HCT116 (cell line): ENCODE results near the gene TNFRSF21. TPM values are rescaled to one million over a fixed set of nuclear protein-coding genes. Genes with fewer than 3 reads are reported as not detected.

Experiments
- ATAC-seq: fragments of 200-7000 bp; cut with Tn5 transposase; 2 replicates; pipeline ENCODE4 v1.9.1; 2020; ENCODE audit warnings: mild to moderate bottlenecking, moderate library complexity
- BruUV-seq: library from RNA; stranded (reverse); fragments of 400-500 nt; replicated peaks from 2 replicates; lab custom pipeline; 2021; lab: Mats Ljungman, UMichigan
- CTCF ChIA-PET: fragments of 300-600 bp; sonication (Branson Sonifier 250); formaldehyde crosslinking; loops from one replicate; lab custom pipeline; 2021; ENCODE audit warnings: antibody characterized with exemption; lab: Charles Lee
- POLR2A ChIA-PET: fragments of 300-600, 350-600 bp; sonication (Branson Sonifier 250); formaldehyde crosslinking; loops from one replicate; lab custom pipeline; 2021; ENCODE audit warnings: antibody characterized with exemption; lab: Charles Lee
- RAD21 ChIA-PET, 2 experiments: fragments of 300-600 bp; sonication (Branson Sonifier 250); formaldehyde crosslinking; loops; one replicate each; lab custom pipeline; 2023; ENCODE audit warnings: low total read pairs in 2 of 2; ENCODE audit not compliant: uncharacterized antibody in 2 of 2, unreplicated experiment in 2 of 2, low non-redundant PET in 1 of 2; lab: Charles Lee
- DNase-seq: peaks from one replicate; pipeline ENCODE4 v3.0.0-alpha.2; 2010; ENCODE audit warnings: low read depth, low spot score
- H2AFZ ChIP-seq: fragments of 200-600 bp; shearing (Covaris generic), sonication (generic); 2 replicates; pipeline ENCODE4 v1.6.1; 2017; ENCODE audit warnings: low read depth, mixed run types, mixed read lengths, antibody characterized with exemption, low read length; ENCODE audit not compliant: poor library complexity, severe bottlenecking
- H3K27ac ChIP-seq: 2 replicates; pipeline ENCODE4 v1.5.1; 2012; ENCODE audit warnings: low read depth, low read length
- H3K27me3 ChIP-seq: fragments of 200-600 bp; sonication (generic); 2 replicates; pipeline ENCODE4 v1.6.1; 2016; ENCODE audit warnings: mixed run types, low read length, mixed read lengths; ENCODE audit not compliant: insufficient read depth
- H3K36me3 ChIP-seq, 2 experiments: fragments of 200-500 bp in 1 of 2; fragments of 200-600 bp in 1 of 2; sonication (Bioruptor generic) in 1 of 2; sonication (generic) in 1 of 2; 2 replicates each; pipeline versions ENCODE4 v1.5.1 to v1.6.1; 2014 to 2016; ENCODE audit warnings: low read length in 2 of 2, inconsistent platforms in 1 of 2, mixed read lengths in 1 of 2, mixed run types in 1 of 2; ENCODE audit not compliant: insufficient read depth in 2 of 2, control insufficient read depth in 1 of 2
- H3K4me1 ChIP-seq, 2 experiments: fragments of 200-600 bp in 1 of 2; sonication (generic) in 1 of 2; 2 replicates each; pipeline versions ENCODE4 v1.5.1 to v1.6.1; 2012 to 2017; ENCODE audit warnings: low read length in 2 of 2, inconsistent platforms in 1 of 2, mild to moderate bottlenecking in 1 of 2, mixed read lengths in 1 of 2, mixed run types in 1 of 2, moderate library complexity in 1 of 2; ENCODE audit not compliant: insufficient read depth in 2 of 2, control insufficient read depth in 1 of 2
- H3K4me2 ChIP-seq: fragments of 200-600 bp; sonication (generic); 2 replicates; pipeline ENCODE4 v1.6.1; 2017; ENCODE audit warnings: mixed run types, low read length, mixed read lengths
- H3K4me3 ChIP-seq, 2 experiments: fragments of 200-600 bp in 1 of 2; sonication (generic) in 1 of 2; replicated peaks in 1 of 2; 2 replicates each; pipeline ENCODE4 v1.5.1; 2011 to 2016; ENCODE audit warnings: low read length in 2 of 2, control low read depth in 1 of 2, low read depth in 1 of 2, mild to moderate bottlenecking in 1 of 2, mixed read lengths in 1 of 2, mixed run types in 1 of 2
- H3K79me2 ChIP-seq: fragments of 200-600 bp; sonication (generic); 2 replicates; pipeline ENCODE4 v1.6.1; 2017; ENCODE audit warnings: mild to moderate bottlenecking, mixed run types, low read length, moderate library complexity, mixed read lengths; ENCODE audit not compliant: insufficient read depth
- H3K9ac ChIP-seq: fragments of 200-600 bp; sonication (generic); 2 replicates; pipeline ENCODE4 v1.6.1; 2016; ENCODE audit warnings: low read length, mixed read lengths
- H3K9me2 ChIP-seq: fragments of 200-600 bp; sonication (generic), shearing (Covaris generic); 2 replicates; pipeline ENCODE4 v1.6.1; 2017; ENCODE audit warnings: mixed run types, mild to moderate bottlenecking, moderate library complexity; ENCODE audit not compliant: insufficient read depth
- H3K9me3 ChIP-seq, 2 experiments: fragments of 200-500 bp in 1 of 2; fragments of 200-600 bp in 1 of 2; sonication (Bioruptor generic) in 1 of 2; sonication (generic) in 1 of 2; 2 replicates each; pipeline ENCODE4 v1.6.1; 2014 to 2017; ENCODE audit warnings: low read length in 2 of 2, mixed read lengths in 2 of 2, inconsistent platforms in 1 of 2, low read depth in 1 of 2, mild to moderate bottlenecking in 1 of 2, mixed run types in 1 of 2, moderate library complexity in 1 of 2; ENCODE audit not compliant: control insufficient read depth in 1 of 2, insufficient read depth in 1 of 2
- H4K20me1 ChIP-seq: fragments of 200-600 bp; sonication (generic), shearing (Covaris generic); 2 replicates; pipeline ENCODE4 v1.6.1; 2017; ENCODE audit warnings: mixed run types, mild to moderate bottlenecking, moderate library complexity; ENCODE audit not compliant: insufficient read depth
- ATF3 ChIP-seq: IDR thresholded peaks from 2 replicates; pipeline ENCODE4 v1.6.1; 2012
- CTCF ChIP-seq, 3 experiments: fragments of 200-600 bp in 1 of 3; sonication (generic) in 1 of 3; IDR thresholded peaks in 2 of 3; conservative IDR thresholded peaks in 1 of 3; 2 replicates each; pipeline ENCODE4 v1.5.1; 2012 to 2017; ENCODE audit warnings: low read depth in 2 of 3, low read length in 2 of 3, antibody characterized with exemption in 1 of 3, borderline replicate concordance in 1 of 3, control low read depth in 1 of 3, mild to moderate bottlenecking in 1 of 3, mixed read lengths in 1 of 3, mixed run types in 1 of 3, moderate library complexity in 1 of 3; ENCODE audit not compliant: insufficient read depth in 1 of 3
- EGR1 ChIP-seq: IDR thresholded peaks from 2 replicates; pipeline ENCODE4 v1.6.1; 2012; ENCODE audit warnings: low read depth
- EZH2 ChIP-seq: fragments of 200-600 bp; sonication (generic); IDR thresholded peaks from 2 replicates; pipeline ENCODE4 v1.6.1; 2017; ENCODE audit warnings: antibody characterized with exemption, mixed run types
- JUND ChIP-seq: IDR thresholded peaks from 2 replicates; pipeline ENCODE4 v1.6.1; 2012
- MAX ChIP-seq: IDR thresholded peaks from 2 replicates; pipeline ENCODE4 v1.6.1; 2012
- POLR2AphosphoS5 ChIP-seq: IDR thresholded peaks from 2 replicates; pipeline ENCODE4 v1.6.1; 2011; ENCODE audit warnings: mild to moderate bottlenecking, low read depth, low read length, moderate library complexity
- REST ChIP-seq: IDR thresholded peaks from 2 replicates; pipeline ENCODE4 v1.6.1; 2012; ENCODE audit warnings: low read depth
- SP1 ChIP-seq: IDR thresholded peaks from 2 replicates; pipeline ENCODE4 v1.6.1; 2012; ENCODE audit warnings: low read depth
- TCF7L2 ChIP-seq: IDR thresholded peaks from 2 replicates; pipeline ENCODE4 v1.7.0; 2011; ENCODE audit warnings: borderline replicate concordance, inconsistent platforms; ENCODE audit not compliant: insufficient read depth, insufficient read length; ENCODE audit errors: extremely low read depth
- YY1 ChIP-seq: IDR thresholded peaks from 2 replicates; pipeline ENCODE4 v1.6.1; 2011; ENCODE audit warnings: low read length, low read depth, moderate library complexity, mild to moderate bottlenecking; ENCODE audit not compliant: insufficient replicate concordance; ENCODE audit errors: extremely low read depth
- ZFX ChIP-seq: fragments of 450-650 bp; IDR thresholded peaks from 2 replicates; pipeline ENCODE4 v1.6.1; 2017
- intact Hi-C: fragments of 100-400 bp; cut with micrococcal nuclease; formaldehyde crosslinking; loops from 2 replicates; pipeline ENCODE4 v1.10.0; 2022
- total RNA-seq: library from RNA; stranded (reverse); gene quantifications from one replicate; pipeline ENCODE4 v1.2.1, GENCODE V29; 2021; ENCODE audit not compliant: unreplicated experiment

TNFRSF21 gene
- total RNA-seq, 1 experiment from 2014 or later, result 48.3 TPM

GRCh38 chr6:47262231-47262630 lies 47.5 kb downstream of the TNFRSF21 start:
- H3K9me3 ChIP-seq, result no peaks in the 10 kb centered on the region
- H3K4me3 ChIP-seq, result no peak overlapping the region
- no peaks in the 10 kb centered on the region for H3K27me3 ChIP-seq
- no peaks in the 10 kb centered on the region for H3K9me2 ChIP-seq
- H3K4me2 ChIP-seq, result no peak overlapping the region
- no peak overlapping the region for H2AFZ ChIP-seq
- TF ChIP-seq POLR2AphosphoS5, result no peak
- no peak for TF ChIP-seq EGR1
- TF ChIP-seq CTCF (IDR thresholded peaks at IDR 0.05 in 2 of 3, conservative IDR thresholded peaks at IDR 0.05 in 1 of 3; ENCODE audit: borderline replicate concordance in 1 of 3, insufficient read depth in 1 of 3, low read depth in 2 of 3, low read length in 2 of 3), result no peak
- no peak for TF ChIP-seq ATF3
- TF ChIP-seq YY1, result no peak
- TF ChIP-seq ZFX, result no peak
- no peak for TF ChIP-seq SP1
- TF ChIP-seq MAX, result no peak
- no peak for TF ChIP-seq TCF7L2
- TF ChIP-seq JUND, result no peak
- no peak for TF ChIP-seq EZH2
- no peak for TF ChIP-seq REST
- ChIA-PET RAD21 (no interaction called here), CTCF (no interaction called here), POLR2A (no interaction called here)
- H3K9ac ChIP-seq, result no peak overlapping the region
- no peak overlapping the region for H3K27ac ChIP-seq
- H3K4me1 ChIP-seq, result no peaks in the 10 kb centered on the region
- ATAC-seq, result no peak
- no peak for DNase-seq
- no TSS peak for BruUV-seq
- peaks cover 57% of the 10 kb centered on the region for H3K79me2 ChIP-seq
- intact Hi-C loops, result no loop called here
- no peaks in the 10 kb centered on the region for H3K36me3 ChIP-seq
- H4K20me1 ChIP-seq, result peaks cover 8% of the 10 kb centered on the region
